K562 (cell line): Measurements from ENCODE around the gene ASIC1. TPM values are rescaled to one million over a fixed set of nuclear protein-coding genes. Genes with fewer than 3 reads are reported as not detected.

Source experiments
- CLOCK ChIP-seq: fragments of 250-450 bp; sonication (Bioruptor Pico); IDR thresholded peaks from 2 replicates; pipeline ENCODE4 v1.4.0; 2020; ENCODE audit warnings: mild to moderate bottlenecking, moderate library complexity, borderline replicate concordance
- FOXJ3 ChIP-seq: sonication (generic); formaldehyde crosslinking; IDR thresholded peaks from 2 replicates; pipeline ENCODE4 v1.4.0; 2020; ENCODE audit warnings: mild to moderate bottlenecking, missing genetic modification reagents
- HNRNPK ChIP-seq: fragments of 200-400 bp; formaldehyde crosslinking; IDR thresholded peaks from one replicate; pipeline ENCODE4 v1.6.1; 2018; ENCODE audit warnings: mild to moderate bottlenecking, low read depth, low read length; ENCODE audit not compliant: poor library complexity, severe bottlenecking
- KHSRP ChIP-seq: fragments of 450-650 bp; IDR thresholded peaks from 2 replicates; pipeline ENCODE4 v1.6.1; 2017
- MAFK ChIP-seq: IDR thresholded peaks from 2 replicates; pipeline ENCODE4 v1.6.1; 2011; ENCODE audit warnings: low read length, improper control_type of control experiment
- MBD1 ChIP-seq: fragments of 250-450 bp; sonication (Bioruptor Pico); IDR thresholded peaks from 2 replicates; pipeline ENCODE4 v1.8.0; 2022; ENCODE audit warnings: inconsistent platforms
- MTF1 ChIP-seq: fragments of 250-450 bp; sonication (Bioruptor Pico); IDR thresholded peaks from 2 replicates; pipeline ENCODE4 v1.9.0; 2021; ENCODE audit warnings: moderate library complexity, mild to moderate bottlenecking, inconsistent platforms, borderline replicate concordance
- RFX5 ChIP-seq: IDR thresholded peaks from 2 replicates; pipeline ENCODE4 v1.6.1; 2011; ENCODE audit warnings: low read depth, mild to moderate bottlenecking, improper control_type of control experiment, low read length
- SAP30 ChIP-seq: fragments of 200-600 bp; sonication (generic); IDR thresholded peaks from 2 replicates; pipeline ENCODE4 v1.6.1; 2012; ENCODE audit warnings: borderline replicate concordance, low read depth, mild to moderate bottlenecking, moderate library complexity, low read length, control low read depth, inconsistent platforms; ENCODE audit not compliant: insufficient read depth, poor library complexity, severe bottlenecking
- SIN3A ChIP-seq, 2 experiments: fragments of 150-350 bp in 1 of 2; IDR thresholded peaks; 2 replicates each; pipeline ENCODE4 v1.6.1; 2011 to 2016; ENCODE audit warnings: borderline replicate concordance in 2 of 2, low read depth in 2 of 2, low read length in 2 of 2, mild to moderate bottlenecking in 2 of 2, moderate library complexity in 2 of 2; ENCODE audit not compliant: control insufficient read depth in 1 of 2
- SMARCA5 ChIP-seq: fragments of 450-650 bp; IDR thresholded peaks from 2 replicates; pipeline ENCODE4 v1.6.1; 2016
- XRCC5 ChIP-seq: fragments of 200-400 bp; formaldehyde crosslinking; IDR thresholded peaks from 2 replicates; pipeline ENCODE4 v1.6.1; 2017; ENCODE audit warnings: low read depth, mild to moderate bottlenecking, low read length
- polyA plus RNA-seq, 8 experiments: library from polyadenylated mRNA; depleted of rRNA in 4 of 8; stranded (reverse) in 5 of 8; unstranded in 3 of 8; fragments of >200 nt; fragmentation: Nextera tagmentation in 2 of 8; fragmentation: Illumina TruSeq in 1 of 8; extraction: Ambion mirVana in 2 of 8; extraction: Trizol in 1 of 8; gene quantifications; 2 replicates each; pipeline versions ENCODE4 v1.2.1 to v1.2.3, GENCODE V29; 2011 to 2014; ENCODE audit warnings: inconsistent platforms in 1 of 8, missing spikeins in 1 of 8
- total RNA-seq, 7 experiments: library from RNA; depleted of rRNA in 6 of 7; stranded (reverse); fragments of >200 nt in 6 of 7; fragmentation: Illumina TruSeq in 2 of 7; extraction: Trizol in 2 of 7; gene quantifications; 2 replicates each; pipeline versions ENCODE4 v1.2.1 to v1.2.3, GENCODE V29; 2011 to 2021; ENCODE audit warnings: low replicate concordance in 1 of 7
- TF ChIP-seq, protein P1 (sequence below): fragments of 250-450 bp; sonication (Bioruptor Pico); IDR thresholded peaks from 2 replicates; pipeline ENCODE4 v1.9.0; 2021; ENCODE audit warnings: mild to moderate bottlenecking, inconsistent platforms
- TF ChIP-seq, protein P2 (sequence below): sonication (generic); formaldehyde crosslinking; IDR thresholded peaks from 2 replicates; pipeline ENCODE4 v1.8.1; 2023; ENCODE audit warnings: mild to moderate bottlenecking, missing genetic modification reagents
- TF ChIP-seq, protein P3 (sequence below): fragments of 250-450 bp; sonication (Bioruptor Pico); IDR thresholded peaks from 2 replicates; pipeline ENCODE4 v1.5.0; 2020; ENCODE audit warnings: mild to moderate bottlenecking

The ASIC1 gene
- total and polyA plus RNA-seq, 9 of the 15 experiments (the other 6 are each of a cell fraction or from before 2014, with no cell fraction given): 0.01 to 1.7 (median 0.45) TPM

DNA sequence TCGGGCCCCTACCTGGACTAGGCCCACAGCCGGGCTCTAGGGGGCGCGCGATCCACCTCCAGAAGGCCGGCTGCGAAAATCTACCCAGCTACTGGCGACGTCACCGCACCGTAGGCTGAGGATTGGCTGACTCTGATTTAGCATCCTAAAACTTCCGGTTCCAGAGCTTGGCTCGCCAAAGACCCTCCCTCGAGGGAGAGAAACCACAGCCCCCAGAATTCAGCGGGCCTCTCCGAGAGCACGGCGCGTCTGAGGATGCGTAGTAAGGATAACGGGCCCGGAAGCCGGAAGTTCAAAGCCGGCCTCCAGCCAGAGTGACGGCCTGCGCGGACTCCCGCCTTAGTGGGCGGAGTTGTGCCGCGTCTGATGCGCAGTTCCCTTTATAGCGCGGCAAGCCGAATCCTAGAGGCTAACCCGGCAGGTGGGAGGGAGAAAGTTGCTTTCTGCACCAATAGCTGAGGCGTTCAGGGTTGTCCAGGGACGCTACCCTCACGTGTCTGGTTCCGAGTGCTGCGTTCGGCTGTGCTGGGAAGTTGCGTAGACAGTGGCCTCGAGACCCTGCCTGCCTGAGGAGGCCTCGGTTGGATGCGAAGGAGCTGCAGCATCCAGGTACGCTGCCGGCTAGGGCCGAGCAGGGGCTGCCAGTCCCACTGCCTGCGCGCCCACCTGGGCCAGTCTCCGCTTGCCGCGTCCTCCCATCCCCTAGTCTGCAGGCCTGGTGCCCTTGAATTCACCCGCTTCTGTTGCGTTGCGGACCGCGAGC, 54.5 kb downstream of the ASIC1 start, which contains the start of gene COX14 (continued):
- no peak for TF ChIP-seq MBD1 (CRISPR knock-in tag)
- peak; percentile 65 for TF ChIP-seq XRCC5
- peak; percentile 100 for TF ChIP-seq RFX5
- no peak for TF ChIP-seq HNRNPK
- TF ChIP-seq, protein P1, sequence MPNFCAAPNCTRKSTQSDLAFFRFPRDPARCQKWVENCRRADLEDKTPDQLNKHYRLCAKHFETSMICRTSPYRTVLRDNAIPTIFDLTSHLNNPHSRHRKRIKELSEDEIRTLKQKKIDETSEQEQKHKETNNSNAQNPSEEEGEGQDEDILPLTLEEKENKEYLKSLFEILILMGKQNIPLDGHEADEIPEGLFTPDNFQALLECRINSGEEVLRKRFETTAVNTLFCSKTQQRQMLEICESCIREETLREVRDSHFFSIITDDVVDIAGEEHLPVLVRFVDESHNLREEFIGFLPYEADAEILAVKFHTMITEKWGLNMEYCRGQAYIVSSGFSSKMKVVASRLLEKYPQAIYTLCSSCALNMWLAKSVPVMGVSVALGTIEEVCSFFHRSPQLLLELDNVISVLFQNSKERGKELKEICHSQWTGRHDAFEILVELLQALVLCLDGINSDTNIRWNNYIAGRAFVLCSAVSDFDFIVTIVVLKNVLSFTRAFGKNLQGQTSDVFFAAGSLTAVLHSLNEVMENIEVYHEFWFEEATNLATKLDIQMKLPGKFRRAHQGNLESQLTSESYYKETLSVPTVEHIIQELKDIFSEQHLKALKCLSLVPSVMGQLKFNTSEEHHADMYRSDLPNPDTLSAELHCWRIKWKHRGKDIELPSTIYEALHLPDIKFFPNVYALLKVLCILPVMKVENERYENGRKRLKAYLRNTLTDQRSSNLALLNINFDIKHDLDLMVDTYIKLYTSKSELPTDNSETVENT (CRISPR knock-in tag): peak; percentile 59; the same call in 1 of the 2 replicates
- peak; percentile 58 to 61; a peak in 1 of 4 replicates for TF ChIP-seq SIN3A (IDR thresholded peaks at IDR 0.05; ENCODE audit: borderline replicate concordance in 2 of 2, control insufficient read depth in 1 of 2, low read depth in 2 of 2, low read length in 2 of 2)
- no peak for TF ChIP-seq SMARCA5
- 0 out of 2 replicates have a peak, but pooled peaks have one; percentile 24 for TF ChIP-seq CLOCK (CRISPR knock-in tag)
- no peak for TF ChIP-seq MAFK
- TF ChIP-seq FOXJ3: no peak
- TF ChIP-seq, protein P2, sequence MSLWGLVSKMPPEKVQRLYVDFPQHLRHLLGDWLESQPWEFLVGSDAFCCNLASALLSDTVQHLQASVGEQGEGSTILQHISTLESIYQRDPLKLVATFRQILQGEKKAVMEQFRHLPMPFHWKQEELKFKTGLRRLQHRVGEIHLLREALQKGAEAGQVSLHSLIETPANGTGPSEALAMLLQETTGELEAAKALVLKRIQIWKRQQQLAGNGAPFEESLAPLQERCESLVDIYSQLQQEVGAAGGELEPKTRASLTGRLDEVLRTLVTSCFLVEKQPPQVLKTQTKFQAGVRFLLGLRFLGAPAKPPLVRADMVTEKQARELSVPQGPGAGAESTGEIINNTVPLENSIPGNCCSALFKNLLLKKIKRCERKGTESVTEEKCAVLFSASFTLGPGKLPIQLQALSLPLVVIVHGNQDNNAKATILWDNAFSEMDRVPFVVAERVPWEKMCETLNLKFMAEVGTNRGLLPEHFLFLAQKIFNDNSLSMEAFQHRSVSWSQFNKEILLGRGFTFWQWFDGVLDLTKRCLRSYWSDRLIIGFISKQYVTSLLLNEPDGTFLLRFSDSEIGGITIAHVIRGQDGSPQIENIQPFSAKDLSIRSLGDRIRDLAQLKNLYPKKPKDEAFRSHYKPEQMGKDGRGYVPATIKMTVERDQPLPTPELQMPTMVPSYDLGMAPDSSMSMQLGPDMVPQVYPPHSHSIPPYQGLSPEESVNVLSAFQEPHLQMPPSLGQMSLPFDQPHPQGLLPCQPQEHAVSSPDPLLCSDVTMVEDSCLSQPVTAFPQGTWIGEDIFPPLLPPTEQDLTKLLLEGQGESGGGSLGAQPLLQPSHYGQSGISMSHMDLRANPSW (CRISPR knock-in tag): no peak
- TF ChIP-seq MTF1 (CRISPR knock-in tag): no peak
- TF ChIP-seq, protein P3, sequence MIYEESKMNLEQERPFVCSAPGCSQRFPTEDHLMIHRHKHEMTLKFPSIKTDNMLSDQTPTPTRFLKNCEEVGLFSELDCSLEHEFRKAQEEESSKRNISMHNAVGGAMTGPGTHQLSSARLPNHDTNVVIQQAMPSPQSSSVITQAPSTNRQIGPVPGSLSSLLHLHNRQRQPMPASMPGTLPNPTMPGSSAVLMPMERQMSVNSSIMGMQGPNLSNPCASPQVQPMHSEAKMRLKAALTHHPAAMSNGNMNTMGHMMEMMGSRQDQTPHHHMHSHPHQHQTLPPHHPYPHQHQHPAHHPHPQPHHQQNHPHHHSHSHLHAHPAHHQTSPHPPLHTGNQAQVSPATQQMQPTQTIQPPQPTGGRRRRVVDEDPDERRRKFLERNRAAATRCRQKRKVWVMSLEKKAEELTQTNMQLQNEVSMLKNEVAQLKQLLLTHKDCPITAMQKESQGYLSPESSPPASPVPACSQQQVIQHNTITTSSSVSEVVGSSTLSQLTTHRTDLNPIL (CRISPR knock-in tag): no peak
- peak; percentile 96 for TF ChIP-seq SAP30
- no peak for TF ChIP-seq KHSRP
